ENCODE results near the gene PIK3R5.

The PIK3R5 gene

DNA sequence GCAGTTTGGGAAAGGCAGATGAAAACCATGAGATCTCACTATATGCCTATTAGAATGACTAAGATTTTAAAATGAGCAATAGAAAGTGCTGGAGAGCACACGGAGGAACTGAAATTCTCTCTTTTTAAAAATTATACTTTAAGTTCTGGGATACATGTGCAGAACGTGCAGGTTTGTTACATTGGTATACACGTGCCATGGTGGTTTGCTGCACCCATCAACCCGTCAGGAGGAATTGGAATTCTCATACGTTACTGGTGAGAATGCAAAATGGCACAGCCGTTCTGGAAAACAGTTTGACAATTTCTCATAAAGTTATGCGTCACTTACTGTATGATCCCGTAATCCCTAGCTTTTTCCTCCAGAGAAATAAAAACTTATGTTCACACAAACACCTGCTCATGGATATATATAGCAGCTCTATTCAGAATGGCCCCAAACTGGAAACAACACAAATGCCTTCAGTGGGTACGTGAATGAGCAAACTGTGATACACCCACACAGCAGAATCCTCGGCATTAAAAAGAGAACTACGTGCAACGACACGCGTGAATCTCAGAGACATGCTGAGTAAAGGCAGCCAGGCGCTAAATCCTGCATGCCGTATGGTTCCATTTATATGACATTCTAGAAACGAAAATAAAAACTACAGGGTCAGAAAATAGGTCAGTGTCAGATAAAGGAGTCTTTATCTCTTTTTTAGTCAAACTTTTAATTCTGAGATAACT, 109.9 kb downstream of the PIK3R5 start:
- Histone ChIP-seq H3K79me2 (ENCODE audit: control insufficient read depth, insufficient read depth, low read length, unreplicated experiment) (no peaks in the 10 kb centered on the region), H3K27ac (ENCODE audit: low read depth, low read length) (no peak overlapping the region), H3K4me1 (ENCODE audit: control insufficient read depth, insufficient read depth, low read length, unreplicated experiment) (peaks cover 27% of the 10 kb centered on the region), H3K27me3 (ENCODE audit: insufficient read depth, low read length) (no peaks in the 10 kb centered on the region), H3K36me3 (ENCODE audit: insufficient read depth, low read length) (no peaks in the 10 kb centered on the region), H2AFZ (ENCODE audit: low read length, unreplicated experiment) (no peak overlapping the region), H3K4me3 (ENCODE audit: low read depth, low read length) (no peak overlapping the region)

DNA sequence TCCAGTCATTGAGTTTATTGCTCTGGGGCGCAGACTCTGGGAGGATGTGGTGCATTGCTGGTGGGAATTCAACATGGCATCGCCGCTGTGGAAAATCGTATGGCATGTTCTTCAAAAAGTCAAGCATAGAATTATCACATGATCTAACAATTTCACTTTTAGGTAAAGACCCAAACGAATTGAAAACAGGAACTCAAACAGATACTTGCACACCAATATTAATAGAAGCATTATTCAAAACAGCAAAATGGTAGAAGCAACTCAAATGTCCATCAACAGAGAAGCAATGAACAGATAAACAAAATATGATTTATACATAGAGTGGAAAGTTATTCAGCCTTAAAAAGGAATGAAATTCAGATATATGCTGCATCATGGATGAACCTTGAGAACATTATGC, 113.9 kb downstream of the PIK3R5 start:
- Histone ChIP-seq H3K36me3 (ENCODE audit: insufficient read depth, low read length) (no peaks in the 10 kb centered on the region), H3K27me3 (ENCODE audit: insufficient read depth, low read length) (no peaks in the 10 kb centered on the region), H3K4me1 (ENCODE audit: control insufficient read depth, insufficient read depth, low read length, unreplicated experiment) (no peaks in the 10 kb centered on the region), H3K27ac (ENCODE audit: low read depth, low read length) (no peak overlapping the region), H3K79me2 (ENCODE audit: control insufficient read depth, insufficient read depth, low read length, unreplicated experiment) (no peaks in the 10 kb centered on the region), H3K4me3 (ENCODE audit: low read depth, low read length) (no peak overlapping the region), H2AFZ (ENCODE audit: low read length, unreplicated experiment) (no peak overlapping the region)

DNA sequence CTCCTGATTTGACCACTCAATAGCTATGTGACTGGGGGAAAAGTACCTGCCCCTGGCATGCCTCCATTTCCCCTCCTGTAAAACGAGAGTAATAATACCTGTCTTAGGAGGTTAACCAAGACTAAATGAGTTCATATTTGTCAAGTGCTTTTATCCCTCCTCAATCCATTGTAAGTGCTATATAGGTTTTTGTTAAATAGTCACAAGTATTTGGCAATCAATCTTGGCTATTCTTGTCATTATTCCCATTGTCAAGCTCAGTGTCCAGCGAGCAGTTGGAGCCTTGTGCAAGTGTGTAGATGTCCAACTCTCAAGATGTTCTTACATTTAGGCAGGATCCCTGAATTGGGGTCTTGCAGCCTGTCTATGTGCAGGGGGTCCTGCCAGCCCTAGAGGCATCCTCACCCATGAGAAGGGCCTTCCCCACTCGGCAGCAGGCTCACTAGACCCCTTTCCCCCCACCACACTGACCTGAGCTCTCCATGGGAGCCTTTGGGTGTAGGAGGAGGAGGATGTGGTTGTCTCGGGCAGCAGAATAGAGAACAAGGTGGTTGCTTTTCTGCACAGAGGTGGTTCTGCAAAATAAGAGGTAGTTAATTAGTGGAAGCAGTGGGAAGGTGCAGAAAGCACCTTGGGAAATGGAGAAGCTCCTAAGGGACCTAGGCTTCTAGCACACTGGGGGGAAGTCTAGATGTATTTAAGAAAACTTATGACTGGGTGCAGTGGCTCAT, 116.0 kb downstream of the PIK3R5 start:
- H3K79me2 ChIP-seq (ENCODE audit: control insufficient read depth, insufficient read depth, low read length, unreplicated experiment): no peaks in the 10 kb centered on the region

DNA sequence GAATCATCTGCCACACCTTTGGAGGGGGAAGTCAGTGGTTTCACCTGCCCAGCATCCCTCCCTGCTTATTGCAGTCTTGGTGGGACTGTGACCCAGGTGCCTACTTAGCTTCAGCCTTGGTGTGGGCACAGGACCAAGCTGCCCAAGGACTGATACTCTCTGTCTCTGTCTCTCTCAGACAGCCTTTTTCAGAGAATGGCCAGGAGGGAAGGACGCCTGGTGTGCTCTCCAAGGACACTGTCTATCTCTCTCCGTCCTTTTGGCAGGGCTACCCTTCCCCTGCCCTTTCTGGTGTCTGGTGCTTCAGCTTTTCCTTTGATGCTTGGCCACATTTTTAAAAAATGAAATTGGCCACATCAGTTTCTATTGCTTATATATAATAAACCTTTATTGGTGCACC, 117.6 kb downstream of the PIK3R5 start:
- H3K27me3 ChIP-seq (ENCODE audit: insufficient read depth, low read length): peaks cover 9% of the 10 kb centered on the region
- H3K4me3 ChIP-seq (ENCODE audit: low read depth, low read length): no peak overlapping the region
- no peaks in the 10 kb centered on the region for H3K36me3 ChIP-seq (ENCODE audit: insufficient read depth, low read length)
- H3K27ac ChIP-seq (ENCODE audit: low read depth, low read length): no peak overlapping the region
- no peaks in the 10 kb centered on the region for H3K4me1 ChIP-seq (ENCODE audit: control insufficient read depth, insufficient read depth, low read length, unreplicated experiment)
- H2AFZ ChIP-seq (ENCODE audit: low read length, unreplicated experiment): no peak overlapping the region
- no peaks in the 10 kb centered on the region for H3K79me2 ChIP-seq (ENCODE audit: control insufficient read depth, insufficient read depth, low read length, unreplicated experiment)

More for the DNA sequence above, 116.0 kb downstream of the PIK3R5 start:
- H3K27me3 ChIP-seq (ENCODE audit: insufficient read depth, low read length): no peaks in the 10 kb centered on the region
- no peaks in the 10 kb centered on the region for H3K4me1 ChIP-seq (ENCODE audit: control insufficient read depth, insufficient read depth, low read length, unreplicated experiment)
- H3K27ac ChIP-seq (ENCODE audit: low read depth, low read length): no peak overlapping the region
- H3K36me3 ChIP-seq (ENCODE audit: insufficient read depth, low read length): no peaks in the 10 kb centered on the region
- no peak overlapping the region for H2AFZ ChIP-seq (ENCODE audit: low read length, unreplicated experiment)
- H3K4me3 ChIP-seq (ENCODE audit: low read depth, low read length): no peak overlapping the region

DNA sequence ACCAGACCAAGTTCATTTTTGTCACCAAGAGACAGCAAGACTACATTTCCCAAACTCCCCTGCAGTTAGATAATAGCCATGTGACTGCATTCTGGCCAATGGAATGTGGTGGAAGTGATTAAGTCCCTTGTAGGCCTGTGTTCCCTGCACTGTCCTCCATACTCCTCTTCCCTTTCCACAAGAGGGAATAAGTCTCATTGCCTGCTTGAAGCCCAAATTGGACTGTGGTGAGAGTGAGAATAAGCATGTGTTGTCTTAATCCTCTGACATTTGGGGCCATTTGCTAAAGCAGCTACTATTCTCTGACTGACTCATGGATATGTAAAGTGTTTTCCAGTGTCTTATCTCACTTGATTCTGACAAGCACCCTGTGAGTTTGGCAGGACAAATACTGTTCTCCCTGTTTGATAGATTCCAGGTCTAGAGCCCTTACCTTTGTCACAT, 118.7 kb downstream of the PIK3R5 start:
- H2AFZ ChIP-seq (ENCODE audit: low read length, unreplicated experiment): no peak overlapping the region
- H3K79me2 ChIP-seq (ENCODE audit: control insufficient read depth, insufficient read depth, low read length, unreplicated experiment): no peaks in the 10 kb centered on the region
- H3K4me3 ChIP-seq (ENCODE audit: low read depth, low read length): no peak overlapping the region

DNA sequence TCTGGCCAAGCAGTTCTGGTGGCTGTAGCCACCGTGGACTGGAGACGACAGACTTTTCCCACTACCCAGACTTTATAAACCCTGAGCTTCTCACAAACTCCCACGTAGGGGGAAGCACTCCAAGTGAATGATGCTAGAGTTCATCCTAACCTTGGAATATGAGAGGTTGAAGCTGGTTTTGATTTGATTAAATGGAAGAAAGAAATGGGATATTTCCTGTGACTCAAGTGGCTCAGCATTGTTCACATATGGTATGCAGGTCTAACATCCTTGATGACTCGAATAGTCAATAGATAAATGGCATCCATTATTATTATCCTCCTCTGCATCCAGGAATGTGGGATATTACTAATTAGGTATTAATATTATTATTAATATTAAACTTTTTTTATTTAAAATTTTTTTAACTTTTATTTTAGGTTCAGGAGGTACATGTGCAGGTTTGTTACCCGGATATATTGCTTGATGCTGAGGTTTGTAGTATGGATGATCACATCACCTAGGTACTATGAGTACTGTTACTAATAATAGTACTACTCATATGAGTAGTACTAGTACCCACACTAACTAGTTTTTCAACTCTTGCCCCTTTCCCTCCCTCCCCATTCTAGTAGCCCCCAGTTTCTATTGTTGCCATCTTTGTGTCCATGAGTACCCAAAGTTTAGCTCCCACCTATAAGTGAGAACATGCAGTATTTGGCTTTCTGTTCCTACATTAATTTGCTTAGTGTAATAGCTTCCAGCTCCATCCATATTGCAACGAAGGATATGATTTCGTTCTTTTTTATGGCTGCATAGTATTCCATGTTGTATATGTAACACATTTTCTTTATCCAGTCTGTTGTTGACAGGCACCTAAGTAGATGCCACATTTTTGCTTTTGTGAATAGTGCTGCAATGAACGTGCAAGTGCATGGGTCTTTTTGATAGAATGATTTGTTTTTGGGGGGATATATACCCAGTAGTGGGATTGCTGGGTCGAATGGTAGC, 121.0 kb downstream of the PIK3R5 start:
- no peaks in the 10 kb centered on the region for H3K4me1 ChIP-seq (ENCODE audit: control insufficient read depth, insufficient read depth, low read length, unreplicated experiment)
- peaks cover 20% of the 10 kb centered on the region for H3K27me3 ChIP-seq (ENCODE audit: insufficient read depth, low read length)
- H3K4me3 ChIP-seq (ENCODE audit: low read depth, low read length): no peak overlapping the region
- H3K27ac ChIP-seq (ENCODE audit: low read depth, low read length): no peak overlapping the region
- H3K36me3 ChIP-seq (ENCODE audit: insufficient read depth, low read length): no peaks in the 10 kb centered on the region
- no peak overlapping the region for H2AFZ ChIP-seq (ENCODE audit: low read length, unreplicated experiment)
- H3K79me2 ChIP-seq (ENCODE audit: control insufficient read depth, insufficient read depth, low read length, unreplicated experiment): no peaks in the 10 kb centered on the region

More for the DNA sequence above, 118.7 kb downstream of the PIK3R5 start:
- peaks cover 18% of the 10 kb centered on the region for H3K27me3 ChIP-seq (ENCODE audit: insufficient read depth, low read length)
- H3K27ac ChIP-seq (ENCODE audit: low read depth, low read length): no peak overlapping the region
- no peaks in the 10 kb centered on the region for H3K36me3 ChIP-seq (ENCODE audit: insufficient read depth, low read length)
- H3K4me1 ChIP-seq (ENCODE audit: control insufficient read depth, insufficient read depth, low read length, unreplicated experiment): no peaks in the 10 kb centered on the region

DNA sequence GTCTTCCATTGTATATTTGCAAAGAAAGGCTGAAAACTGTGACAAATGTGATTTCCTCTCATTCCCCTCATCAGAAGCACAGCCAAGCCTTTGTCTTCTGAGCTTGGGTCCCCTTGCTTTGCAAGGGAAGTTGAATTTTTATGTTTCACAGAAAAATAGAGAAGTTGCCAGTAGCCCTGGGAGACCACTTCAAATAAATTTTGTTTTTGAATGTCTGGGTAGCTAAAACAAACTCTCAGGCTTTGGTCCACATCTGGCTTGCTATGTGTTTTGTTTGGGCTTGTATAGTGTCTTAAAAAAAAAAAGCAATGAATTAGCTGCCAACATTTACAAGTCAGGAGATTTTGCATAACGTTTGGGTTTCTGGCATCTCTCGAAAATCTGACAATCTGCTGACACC, 122.2 kb downstream of the PIK3R5 start:
- Histone ChIP-seq H3K36me3 (ENCODE audit: insufficient read depth, low read length) (no peaks in the 10 kb centered on the region), H2AFZ (ENCODE audit: low read length, unreplicated experiment) (no peak overlapping the region), H3K27ac (ENCODE audit: low read depth, low read length) (no peak overlapping the region), H3K4me1 (ENCODE audit: control insufficient read depth, insufficient read depth, low read length, unreplicated experiment) (no peaks in the 10 kb centered on the region), H3K27me3 (ENCODE audit: insufficient read depth, low read length) (peaks cover 22% of the 10 kb centered on the region), H3K4me3 (ENCODE audit: low read depth, low read length) (no peak overlapping the region), H3K79me2 (ENCODE audit: control insufficient read depth, insufficient read depth, low read length, unreplicated experiment) (no peaks in the 10 kb centered on the region)

DNA sequence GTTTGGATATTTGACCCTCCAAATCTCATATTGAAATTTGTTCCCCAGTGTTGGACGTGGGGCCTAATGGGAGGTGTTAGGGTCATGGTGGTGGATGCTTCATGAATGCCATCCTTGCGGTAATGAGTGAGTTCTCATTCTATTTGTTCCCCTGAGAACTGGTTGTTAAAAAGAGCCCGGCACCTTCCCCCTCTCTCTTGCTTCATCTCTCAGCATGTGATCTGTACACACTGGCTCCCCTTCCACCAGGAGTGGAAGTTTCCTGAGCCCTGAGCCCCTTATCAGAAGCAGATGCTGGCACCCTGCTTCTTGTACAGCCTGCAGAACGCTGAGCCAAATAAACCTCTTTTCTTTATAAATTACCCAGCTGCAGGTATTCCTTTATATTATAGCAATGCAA, 123.7 kb downstream of the PIK3R5 start:
- Histone ChIP-seq H3K4me1 (ENCODE audit: control insufficient read depth, insufficient read depth, low read length, unreplicated experiment) (no peaks in the 10 kb centered on the region), H3K27ac (ENCODE audit: low read depth, low read length) (no peak overlapping the region), H3K27me3 (ENCODE audit: insufficient read depth, low read length) (peaks cover 26% of the 10 kb centered on the region), H3K36me3 (ENCODE audit: insufficient read depth, low read length) (no peaks in the 10 kb centered on the region), H3K79me2 (ENCODE audit: control insufficient read depth, insufficient read depth, low read length, unreplicated experiment) (no peaks in the 10 kb centered on the region), H3K4me3 (ENCODE audit: low read depth, low read length) (no peak overlapping the region), H2AFZ (ENCODE audit: low read length, unreplicated experiment) (no peak overlapping the region)

DNA sequence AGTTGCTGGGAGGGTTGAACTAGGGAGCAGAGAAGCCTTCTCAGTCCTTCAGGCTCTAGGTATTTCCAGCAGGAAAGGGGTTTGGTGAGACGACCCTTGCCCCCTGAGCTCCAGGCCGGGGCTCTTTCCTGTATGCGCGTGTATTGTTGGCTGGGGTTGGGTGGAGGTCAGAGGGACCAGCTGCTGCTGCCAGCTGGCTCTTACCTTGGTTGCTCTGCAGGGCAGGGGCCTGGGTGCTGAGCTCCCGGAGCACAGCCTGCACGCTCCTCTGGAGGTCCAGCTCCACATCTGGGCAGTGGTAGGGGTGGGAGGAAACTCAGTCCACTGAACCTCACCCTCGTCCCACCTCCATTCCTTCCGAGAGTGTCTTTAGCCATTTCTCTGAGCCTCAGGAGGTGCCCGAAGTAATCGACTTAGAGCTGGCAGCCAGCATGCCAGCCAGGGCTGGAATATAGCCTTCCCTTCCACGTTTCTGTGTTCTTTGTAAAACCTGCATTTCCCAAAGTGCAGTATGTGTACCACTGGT, 126.0 kb downstream of the PIK3R5 start:
- no peaks in the 10 kb centered on the region for H3K36me3 ChIP-seq (ENCODE audit: insufficient read depth, low read length)

DNA sequence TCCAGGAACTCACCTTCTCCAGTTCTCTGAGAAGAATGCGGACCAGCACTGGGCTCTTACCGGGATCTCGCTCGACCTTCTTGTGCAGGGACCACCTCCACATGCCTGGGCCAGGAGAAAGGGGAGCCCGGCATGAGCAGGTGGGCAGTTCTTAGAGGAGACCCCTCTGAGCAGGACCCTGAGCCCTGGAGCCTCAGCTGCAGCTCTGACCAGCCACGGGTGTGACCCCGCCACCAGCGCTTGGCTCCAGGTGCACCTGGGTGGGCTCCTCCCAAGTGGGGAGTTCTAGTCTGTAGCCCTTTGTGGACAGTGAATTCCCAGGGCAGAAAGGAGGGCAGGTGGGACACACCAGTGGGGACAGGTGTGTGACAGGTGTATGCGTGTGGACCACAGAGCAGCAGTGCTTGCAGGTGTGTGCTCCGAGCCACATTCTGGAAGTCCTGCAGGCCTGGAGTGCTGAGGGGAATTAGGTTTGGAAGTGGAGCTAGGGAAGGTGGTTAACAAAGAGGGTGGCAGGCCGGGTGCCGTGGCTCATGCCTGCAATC, 126.9 kb downstream of the PIK3R5 start:
- Histone ChIP-seq H3K27me3 (ENCODE audit: insufficient read depth, low read length) (peaks cover 23% of the 10 kb centered on the region), H3K4me3 (ENCODE audit: low read depth, low read length) (no peak overlapping the region), H2AFZ (ENCODE audit: low read length, unreplicated experiment) (no peak overlapping the region), H3K4me1 (ENCODE audit: control insufficient read depth, insufficient read depth, low read length, unreplicated experiment) (no peaks in the 10 kb centered on the region), H3K36me3 (ENCODE audit: insufficient read depth, low read length) (no peaks in the 10 kb centered on the region), H3K79me2 (ENCODE audit: control insufficient read depth, insufficient read depth, low read length, unreplicated experiment) (no peaks in the 10 kb centered on the region), H3K27ac (ENCODE audit: low read depth, low read length) (no peak overlapping the region)

More for the DNA sequence above, 126.0 kb downstream of the PIK3R5 start:
- Histone ChIP-seq H3K27me3 (ENCODE audit: insufficient read depth, low read length) (peaks cover 26% of the 10 kb centered on the region), H2AFZ (ENCODE audit: low read length, unreplicated experiment) (no peak overlapping the region), H3K27ac (ENCODE audit: low read depth, low read length) (no peak overlapping the region), H3K4me1 (ENCODE audit: control insufficient read depth, insufficient read depth, low read length, unreplicated experiment) (no peaks in the 10 kb centered on the region), H3K79me2 (ENCODE audit: control insufficient read depth, insufficient read depth, low read length, unreplicated experiment) (no peaks in the 10 kb centered on the region), H3K4me3 (ENCODE audit: low read depth, low read length) (no peak overlapping the region)

All from ACC112 (cell line).